PC-3 (cell line): ENCODE measurements around the gene C7orf33. TPM values are rescaled to one million over a fixed set of nuclear protein-coding genes. Genes with fewer than 3 reads are reported as not detected.

Source experiments
- ATAC-seq: fragments of 200-7000 bp; cut with Tn5 transposase; 2 replicates; pipeline ENCODE4 v1.9.1; 2020; ENCODE audit warnings: mild to moderate bottlenecking, moderate library complexity
- BruUV-seq: library from RNA; stranded (reverse); fragments of 400-500 nt; replicated peaks from 2 replicates; lab custom pipeline; 2021; lab: Mats Ljungman, UMichigan
- CTCF ChIA-PET: fragments of 300-600 bp; sonication (Branson Sonifier 250); formaldehyde crosslinking; loops from one replicate; lab custom pipeline; 2022; ENCODE audit warnings: antibody characterized with exemption; lab: Charles Lee
- POLR2A ChIA-PET: fragments of 300-600 bp; sonication (Branson Sonifier 250); formaldehyde crosslinking; loops from one replicate; lab custom pipeline; 2022; ENCODE audit warnings: antibody characterized with exemption; ENCODE audit not compliant: unreplicated experiment; lab: Charles Lee
- DNase-seq: peaks from one replicate; pipeline ENCODE4 v3.0.0-alpha.2; 2015
- H2AFZ ChIP-seq: fragments of 300-600 bp; sonication (generic); 2 replicates; pipeline ENCODE4 v1.6.0; 2016; ENCODE audit warnings: antibody characterized with exemption, low read length
- H3F3A ChIP-seq: fragments of 300-600 bp; sonication (generic); one replicate; pipeline ENCODE4 v1.6.0; 2017; ENCODE audit warnings: antibody characterized with exemption, low read length, control low read depth, mild to moderate bottlenecking; ENCODE audit not compliant: unreplicated experiment
- H3K27ac ChIP-seq: fragments of 300-600 bp; sonication (generic); 2 replicates; pipeline ENCODE4 v1.5.1; 2016; ENCODE audit warnings: mild to moderate bottlenecking, low read length
- H3K27me3 ChIP-seq: fragments of 300-600 bp; sonication (generic); 2 replicates; pipeline ENCODE4 v1.6.1; 2016; ENCODE audit warnings: low read length, mixed read lengths
- H3K36me3 ChIP-seq: fragments of 300-600 bp; sonication (generic); 2 replicates; pipeline ENCODE4 v1.6.1; 2016; ENCODE audit warnings: low read depth, mixed run types, low read length, mixed read lengths
- H3K4me1 ChIP-seq: fragments of 300-600 bp; sonication (generic); 2 replicates; pipeline ENCODE4 v1.5.1; 2016; ENCODE audit warnings: low read length; ENCODE audit not compliant: insufficient read depth
- H3K4me2 ChIP-seq: fragments of 300-600 bp; sonication (generic); 2 replicates; pipeline ENCODE4 v1.6.0; 2016; ENCODE audit warnings: low read length
- H3K4me3 ChIP-seq: fragments of 300-600 bp; sonication (generic); 2 replicates; pipeline ENCODE4 v1.5.1; 2016; ENCODE audit warnings: mild to moderate bottlenecking, low read length, mixed read lengths
- H3K79me2 ChIP-seq: fragments of 300-600 bp; sonication (generic); 2 replicates; pipeline ENCODE4 v1.6.1; 2017; ENCODE audit warnings: low read length, mixed read lengths
- H3K9ac ChIP-seq: fragments of 300-600 bp; sonication (generic); 2 replicates; pipeline ENCODE4 v1.6.0; 2016; ENCODE audit warnings: mild to moderate bottlenecking, low read length
- H3K9me2 ChIP-seq: fragments of 300-600 bp; sonication (generic); replicated peaks from 2 replicates; pipeline ENCODE4 v1.6.1; 2016; ENCODE audit warnings: mixed run types, low read length, mixed read lengths
- H3K9me3 ChIP-seq: fragments of 300-600 bp; sonication (generic); 2 replicates; pipeline ENCODE4 v1.6.1; 2016; ENCODE audit warnings: low read length, mixed read lengths
- H4K20me1 ChIP-seq: fragments of 300-600 bp; sonication (generic); 2 replicates; pipeline ENCODE4 v1.6.1; 2016; ENCODE audit warnings: low read length, mixed read lengths
- EZH2 ChIP-seq: fragments of 300-600 bp; sonication (generic); IDR thresholded peaks from one replicate; pipeline ENCODE4 v1.6.1; 2017; ENCODE audit warnings: antibody characterized with exemption, mild to moderate bottlenecking, low read length; ENCODE audit not compliant: unreplicated experiment
- EZH2phosphoT487 ChIP-seq: fragments of 300-600 bp; sonication (generic); IDR thresholded peaks from 2 replicates; pipeline ENCODE4 v1.6.1; 2018; ENCODE audit warnings: mild to moderate bottlenecking, antibody characterized with exemption, low read length, borderline replicate concordance
- intact Hi-C: fragments of 100-400 bp; cut with micrococcal nuclease; formaldehyde crosslinking; loops from 2 replicates; pipeline ENCODE4 v1.9.0; 2023
- total RNA-seq: library from RNA; depleted of rRNA; stranded (reverse); fragments of >200 nt; gene quantifications from 2 replicates; pipeline ENCODE4 v1.2.3, GENCODE V29; 2014
- TF ChIP-seq, protein P1 (sequence below): fragments of 300-600 bp; sonication (generic); conservative IDR thresholded peaks from 2 replicates; pipeline ENCODE4 v1.5.1; 2017; ENCODE audit warnings: antibody characterized with exemption, low read depth, mild to moderate bottlenecking, low read length

The C7orf33 gene
- total RNA-seq, 1 experiment from 2014 or later = not detected

DNA sequence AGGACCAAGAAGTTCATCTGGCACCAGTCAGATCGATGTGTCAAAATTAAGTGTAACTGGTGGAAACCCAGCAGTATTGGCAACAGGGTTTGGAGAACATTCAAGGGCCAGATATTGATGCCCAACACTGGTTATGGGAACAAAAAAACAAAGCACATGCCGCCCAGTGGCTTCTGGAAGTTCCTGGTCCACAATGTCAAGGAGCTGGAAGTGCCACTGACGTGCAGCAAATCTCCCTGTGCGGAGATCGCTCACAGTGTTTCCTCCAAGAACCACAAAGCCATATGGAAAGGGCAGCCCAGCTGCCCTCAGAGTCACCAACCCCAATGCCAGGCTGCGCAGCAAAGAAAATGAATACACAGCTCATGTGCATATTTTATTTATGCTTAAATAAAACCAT, 10.1 kb upstream of the C7orf33 start:
- Histone ChIP-seq H3K4me3 (no peak overlapping the region), H3K79me2 (no peaks in the 10 kb centered on the region), H3K4me2 (no peak overlapping the region), H3K27me3 (peaks cover 10% of the 10 kb centered on the region), H3K36me3 (no peaks in the 10 kb centered on the region), H3K9ac (no peak overlapping the region), H4K20me1 (no peaks in the 10 kb centered on the region), H3K9me3 (no peaks in the 10 kb centered on the region), H3K9me2 (no peaks in the 10 kb centered on the region), H3F3A (no peaks in the 10 kb centered on the region), H3K4me1 (no peaks in the 10 kb centered on the region), H2AFZ (no peak overlapping the region), H3K27ac (no peak overlapping the region)
- DNase-seq (no peak), ATAC-seq (no peak)
- CTCF ChIA-PET = no interaction called here
- BruUV-seq = no TSS peak
- intact Hi-C loops = no loop called here
- POLR2A ChIA-PET = no interaction called here
- no peak for TF ChIP-seq EZH2
- no peak for TF ChIP-seq EZH2phosphoT487
- TF ChIP-seq, protein P1, sequence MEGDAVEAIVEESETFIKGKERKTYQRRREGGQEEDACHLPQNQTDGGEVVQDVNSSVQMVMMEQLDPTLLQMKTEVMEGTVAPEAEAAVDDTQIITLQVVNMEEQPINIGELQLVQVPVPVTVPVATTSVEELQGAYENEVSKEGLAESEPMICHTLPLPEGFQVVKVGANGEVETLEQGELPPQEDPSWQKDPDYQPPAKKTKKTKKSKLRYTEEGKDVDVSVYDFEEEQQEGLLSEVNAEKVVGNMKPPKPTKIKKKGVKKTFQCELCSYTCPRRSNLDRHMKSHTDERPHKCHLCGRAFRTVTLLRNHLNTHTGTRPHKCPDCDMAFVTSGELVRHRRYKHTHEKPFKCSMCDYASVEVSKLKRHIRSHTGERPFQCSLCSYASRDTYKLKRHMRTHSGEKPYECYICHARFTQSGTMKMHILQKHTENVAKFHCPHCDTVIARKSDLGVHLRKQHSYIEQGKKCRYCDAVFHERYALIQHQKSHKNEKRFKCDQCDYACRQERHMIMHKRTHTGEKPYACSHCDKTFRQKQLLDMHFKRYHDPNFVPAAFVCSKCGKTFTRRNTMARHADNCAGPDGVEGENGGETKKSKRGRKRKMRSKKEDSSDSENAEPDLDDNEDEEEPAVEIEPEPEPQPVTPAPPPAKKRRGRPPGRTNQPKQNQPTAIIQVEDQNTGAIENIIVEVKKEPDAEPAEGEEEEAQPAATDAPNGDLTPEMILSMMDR = no peak

DNA sequence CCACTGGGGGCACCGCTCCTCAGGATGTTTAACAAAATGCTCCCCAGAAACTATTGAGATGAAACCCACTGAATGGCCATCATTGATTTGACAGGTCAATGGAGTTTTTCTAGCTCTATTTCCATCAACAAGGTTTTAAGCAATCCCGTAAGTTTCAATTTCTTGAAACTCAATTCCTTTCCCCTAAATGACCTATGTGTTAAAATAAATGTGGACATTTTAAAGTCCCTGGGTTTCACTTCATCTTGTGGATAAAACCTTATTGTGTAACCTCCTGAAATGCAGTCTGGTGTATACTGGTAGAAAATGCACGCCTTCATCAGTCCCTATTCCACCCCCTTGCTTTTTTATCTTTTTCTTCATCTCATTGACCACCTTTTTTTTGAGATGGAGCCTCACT, 8.9 kb upstream of the C7orf33 start:
- Histone ChIP-seq H3K9ac (no peak overlapping the region), H3K27me3 (peaks cover 10% of the 10 kb centered on the region), H3K36me3 (no peaks in the 10 kb centered on the region), H3K4me1 (no peaks in the 10 kb centered on the region), H3F3A (no peaks in the 10 kb centered on the region), H3K4me2 (no peak overlapping the region), H3K27ac (no peak overlapping the region), H3K4me3 (no peak overlapping the region), H2AFZ (no peak overlapping the region), H3K9me3 (no peaks in the 10 kb centered on the region), H4K20me1 (no peaks in the 10 kb centered on the region), H3K9me2 (no peaks in the 10 kb centered on the region), H3K79me2 (no peaks in the 10 kb centered on the region)
- POLR2A ChIA-PET = interaction anchor here (0.5 kb wide), 1 partner anchor 275 kb away, joined by 3 read pairs; no protein-coding TSS in a partner anchor
- ATAC-seq = no peak
- no peak for DNase-seq
- TF ChIP-seq, protein P1 = no peak
- TF ChIP-seq EZH2 (no peak), EZH2phosphoT487 (no peak)
- no TSS peak for BruUV-seq
- intact Hi-C loops = no loop called here
- CTCF ChIA-PET = interaction anchor here (0.6 kb wide), 1 partner anchor 41 kb away, joined by 6 read pairs; no protein-coding TSS in a partner anchor

DNA sequence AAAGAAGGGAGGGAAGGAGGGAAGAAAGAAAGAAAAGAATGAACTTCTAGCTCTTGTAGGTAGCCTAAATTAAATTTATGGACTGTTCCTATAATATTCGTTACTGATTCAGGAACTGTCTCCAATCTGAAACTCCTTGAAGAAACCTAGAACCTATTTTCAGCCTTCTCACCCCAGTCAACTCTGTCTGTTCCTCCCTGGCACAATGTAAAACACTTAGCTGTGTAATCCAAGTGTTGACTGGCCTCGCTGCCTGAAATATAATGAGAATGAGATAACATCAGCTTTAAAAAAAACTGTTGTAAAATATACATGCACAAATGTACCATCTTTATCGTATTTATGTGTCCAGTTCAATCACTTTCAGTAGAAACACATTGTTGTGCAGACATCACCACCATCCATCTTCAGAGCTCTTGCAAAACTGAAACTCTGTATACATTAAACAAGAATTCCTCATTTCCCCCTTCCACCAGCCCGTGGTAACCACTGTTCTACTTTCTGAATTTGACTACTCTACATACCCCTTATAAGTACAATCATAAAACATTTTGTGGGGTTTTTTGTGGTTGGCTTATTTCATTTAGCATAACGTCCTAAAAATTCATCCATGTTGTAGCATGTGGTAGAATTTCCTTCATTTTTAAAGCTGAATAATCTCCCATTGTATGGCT, 6.3 kb upstream of the C7orf33 start:
- CTCF ChIA-PET = no interaction called here
- BruUV-seq = no TSS peak
- no peaks in the 10 kb centered on the region for H4K20me1 ChIP-seq
- H3K27me3 ChIP-seq = peaks cover 10% of the 10 kb centered on the region
- no peaks in the 10 kb centered on the region for H3K4me1 ChIP-seq
- H3K9me3 ChIP-seq = no peaks in the 10 kb centered on the region
- intact Hi-C loops = no loop called here
- H3K9me2 ChIP-seq = no peaks in the 10 kb centered on the region
- no peak overlapping the region for H2AFZ ChIP-seq
- DNase-seq (no peak), ATAC-seq (no peak)
- H3F3A ChIP-seq = no peaks in the 10 kb centered on the region
- H3K4me2 ChIP-seq = no peak overlapping the region
- POLR2A ChIA-PET = no interaction called here
- H3K27ac ChIP-seq = no peak overlapping the region
- H3K9ac ChIP-seq = no peak overlapping the region
- TF ChIP-seq EZH2 = no peak
- TF ChIP-seq, protein P1 = no peak
- no peak for TF ChIP-seq EZH2phosphoT487
- no peak overlapping the region for H3K4me3 ChIP-seq
- H3K36me3 ChIP-seq = no peaks in the 10 kb centered on the region
- no peaks in the 10 kb centered on the region for H3K79me2 ChIP-seq
